ENCODE data around the gene SHISAL2A. TPM values are rescaled to one million over a fixed set of nuclear protein-coding genes. Genes with fewer than 3 reads are reported as not detected.

The SHISAL2A gene
- total and polyA plus RNA-seq, 5 donors from 2014 or later, result 4.3 to 27.2 (median 5.9) TPM

- peak overlapping the region; percentile 89 to 98 (median 98) for H3K27ac Mint-ChIP-seq
- no peaks in the 10 kb centered on the region for H3K36me3 ChIP-seq (ENCODE audit: control insufficient read depth, insufficient read depth, low read length)
- H3K27me3 ChIP-seq (ENCODE audit: control insufficient read depth, insufficient read depth, low read length), result no peaks in the 10 kb centered on the region
- peak overlapping the region; percentile 78 for H3K4me3 ChIP-seq (ENCODE audit: low read depth, low read length)
- ATAC-seq (ENCODE audit: low read depth in 2 of 2) (no peak), DNase-seq (peak in 1 of 3 donors; percentile 44)
- peak overlapping the region; percentile 71 to 97 (median 94) for H3K4me3 Mint-ChIP-seq
- peaks cover 23 to 83% (median 52%) of the 10 kb centered on the region in 4 donors for H3K4me1 Mint-ChIP-seq
- peak overlapping the region; percentile 92 for H3K27ac ChIP-seq (ENCODE audit: insufficient read depth, low read length, poor library complexity, severe bottlenecking)
- H3K9me3 ChIP-seq (ENCODE audit: control insufficient read depth in 2 of 2, low read length in 2 of 2), result no peaks in the 10 kb centered on the region
- H3K9me3 Mint-ChIP-seq, result no peaks in the 10 kb centered on the region
- H3K4me1 ChIP-seq (ENCODE audit: control insufficient read depth, insufficient read depth, low read length, poor library complexity, severe bottlenecking), result peaks cover 82% of the 10 kb centered on the region
- H3K27me3 Mint-ChIP-seq, result peaks cover 6% of the 10 kb centered on the region
- peaks cover 20% of the 10 kb centered on the region for H3K36me3 Mint-ChIP-seq
Measured at GRCh38 chr1:52635321-52636089, 2.5 kb downstream of the SHISAL2A start.

- ATAC-seq (ENCODE audit: low read depth in 2 of 2), result peak; percentile 70 to 72
- Mint-ChIP-seq H3K9me3 (peaks cover 0 to under 1% (median 0%) of the 10 kb centered on the region in 7 donors), H3K27ac (peak overlapping the region; percentile 98 to 100 (median 100)), H3K36me3 (peaks cover 29% of the 10 kb centered on the region), H3K4me3 (peak overlapping the region; percentile 79 to 93 (median 86)), H3K27me3 (peaks cover 1% of the 10 kb centered on the region), H3K4me1 (peaks cover 27 to 86% (median 59%) of the 10 kb centered on the region in 4 donors)
- H3K27ac ChIP-seq (ENCODE audit: insufficient read depth, low read length, poor library complexity, severe bottlenecking), result peak overlapping the region; percentile 92
- H3K4me1 ChIP-seq (ENCODE audit: control insufficient read depth, insufficient read depth, low read length, poor library complexity, severe bottlenecking), result peaks cover 88% of the 10 kb centered on the region
- peak overlapping the region; percentile 71 for H3K4me3 ChIP-seq (ENCODE audit: low read depth, low read length)
- H3K27me3 ChIP-seq (ENCODE audit: control insufficient read depth, insufficient read depth, low read length), result no peaks in the 10 kb centered on the region
- H3K9me3 ChIP-seq (ENCODE audit: control insufficient read depth in 2 of 2, low read length in 2 of 2), result no peaks in the 10 kb centered on the region
- peak; percentile 50 to 93 (median 80) for DNase-seq
- H3K36me3 ChIP-seq (ENCODE audit: control insufficient read depth, insufficient read depth, low read length), result no peaks in the 10 kb centered on the region
Measured at GRCh38 chr1:52636721-52637695, 4.0 kb downstream of the SHISAL2A start.

GRCh38 chr1:52637946-52638345 lies 5.0 kb downstream of the SHISAL2A start:
- Mint-ChIP-seq H3K27ac (peak overlapping the region; percentile 98 to 100 (median 100)), H3K4me3 (peak overlapping the region; percentile 79 to 93 (median 86)), H3K27me3 (no peaks in the 10 kb centered on the region), H3K36me3 (peaks cover 34% of the 10 kb centered on the region), H3K9me3 (peaks cover 0 to 2% (median 0%) of the 10 kb centered on the region in 7 donors), H3K4me1 (peaks cover 27 to 88% (median 64%) of the 10 kb centered on the region in 4 donors)
- Histone ChIP-seq H3K4me1 (ENCODE audit: control insufficient read depth, insufficient read depth, low read length, poor library complexity, severe bottlenecking) (peaks cover 79% of the 10 kb centered on the region), H3K36me3 (ENCODE audit: control insufficient read depth, insufficient read depth, low read length) (peaks cover 3% of the 10 kb centered on the region), H3K9me3 (ENCODE audit: control insufficient read depth in 2 of 2, low read length in 2 of 2) (no peaks in the 10 kb centered on the region), H3K4me3 (ENCODE audit: low read depth, low read length) (peak overlapping the region; percentile 71), H3K27ac (ENCODE audit: insufficient read depth, low read length, poor library complexity, severe bottlenecking) (peak overlapping the region; percentile 92), H3K27me3 (ENCODE audit: control insufficient read depth, insufficient read depth, low read length) (no peaks in the 10 kb centered on the region)
- DNase-seq, result no peak
- ATAC-seq (ENCODE audit: low read depth in 2 of 2), result no peak

GRCh38 chr1:52640697-52641096 lies 7.7 kb downstream of the SHISAL2A start:
- DNase-seq, result no peak
- peaks cover 35% of the 10 kb centered on the region for H3K36me3 Mint-ChIP-seq
- Histone ChIP-seq H3K36me3 (ENCODE audit: control insufficient read depth, insufficient read depth, low read length) (peaks cover 8% of the 10 kb centered on the region), H3K27ac (ENCODE audit: insufficient read depth, low read length, poor library complexity, severe bottlenecking) (no peak overlapping the region), H3K4me3 (ENCODE audit: low read depth, low read length) (no peak overlapping the region), H3K27me3 (ENCODE audit: control insufficient read depth, insufficient read depth, low read length) (no peaks in the 10 kb centered on the region), H3K9me3 (ENCODE audit: control insufficient read depth in 2 of 2, low read length in 2 of 2) (no peaks in the 10 kb centered on the region), H3K4me1 (ENCODE audit: control insufficient read depth, insufficient read depth, low read length, poor library complexity, severe bottlenecking) (peaks cover 53% of the 10 kb centered on the region)
- H3K9me3 Mint-ChIP-seq, result peaks cover 0 to 2% (median 0%) of the 10 kb centered on the region in 7 donors
- H3K4me1 Mint-ChIP-seq, result peaks cover 24 to 74% (median 46%) of the 10 kb centered on the region in 4 donors
- H3K4me3 Mint-ChIP-seq, result peak overlapping the region in 2 of 4 donors; percentile 62 to 70
- no peak for ATAC-seq (ENCODE audit: low read depth in 2 of 2)
- H3K27me3 Mint-ChIP-seq, result no peaks in the 10 kb centered on the region
- H3K27ac Mint-ChIP-seq, result peak overlapping the region; percentile 84 to 96 (median 90)

- Histone ChIP-seq H3K36me3 (ENCODE audit: control insufficient read depth, insufficient read depth, low read length) (peaks cover 8% of the 10 kb centered on the region), H3K27me3 (ENCODE audit: control insufficient read depth, insufficient read depth, low read length) (no peaks in the 10 kb centered on the region), H3K9me3 (ENCODE audit: control insufficient read depth in 2 of 2, low read length in 2 of 2) (no peaks in the 10 kb centered on the region), H3K4me3 (ENCODE audit: low read depth, low read length) (no peak overlapping the region), H3K27ac (ENCODE audit: insufficient read depth, low read length, poor library complexity, severe bottlenecking) (no peak overlapping the region), H3K4me1 (ENCODE audit: control insufficient read depth, insufficient read depth, low read length, poor library complexity, severe bottlenecking) (peaks cover 49% of the 10 kb centered on the region)
- peak overlapping the region; percentile 79 to 86 (median 84) for H3K27ac Mint-ChIP-seq
- no peak for DNase-seq
- ATAC-seq (ENCODE audit: low read depth in 2 of 2), result no peak
- peaks cover 35% of the 10 kb centered on the region for H3K36me3 Mint-ChIP-seq
- H3K4me1 Mint-ChIP-seq, result peaks cover 24 to 71% (median 46%) of the 10 kb centered on the region in 4 donors
- H3K4me3 Mint-ChIP-seq, result peak overlapping the region in 2 of 4 donors; percentile 7 to 62
- no peaks in the 10 kb centered on the region for H3K27me3 Mint-ChIP-seq
- peaks cover 0 to 2% (median 0%) of the 10 kb centered on the region in 7 donors for H3K9me3 Mint-ChIP-seq
Measured at GRCh38 chr1:52641307-52641706, 8.3 kb downstream of the SHISAL2A start.

GRCh38 chr1:52645261-52645660 lies 12.3 kb downstream of the SHISAL2A start:
- no peaks in the 10 kb centered on the region for H3K9me3 ChIP-seq (ENCODE audit: control insufficient read depth in 2 of 2, low read length in 2 of 2)
- H3K36me3 Mint-ChIP-seq, result peaks cover 40% of the 10 kb centered on the region
- ATAC-seq (ENCODE audit: low read depth in 2 of 2) (no peak), DNase-seq (no peak)
- peak overlapping the region in 1 of 3 donors; percentile 9 for H3K27ac Mint-ChIP-seq
- no peak overlapping the region for H3K27ac ChIP-seq (ENCODE audit: insufficient read depth, low read length, poor library complexity, severe bottlenecking)
- no peaks in the 10 kb centered on the region for H3K27me3 ChIP-seq (ENCODE audit: control insufficient read depth, insufficient read depth, low read length)
- peaks cover 10 to 47% (median 21%) of the 10 kb centered on the region in 4 donors for H3K4me1 Mint-ChIP-seq
- H3K4me1 ChIP-seq (ENCODE audit: control insufficient read depth, insufficient read depth, low read length, poor library complexity, severe bottlenecking), result peaks cover 15% of the 10 kb centered on the region
- H3K9me3 Mint-ChIP-seq, result peaks cover 0 to 2% (median 0%) of the 10 kb centered on the region in 7 donors
- no peak overlapping the region for H3K4me3 ChIP-seq (ENCODE audit: low read depth, low read length)
- peaks cover 32% of the 10 kb centered on the region for H3K36me3 ChIP-seq (ENCODE audit: control insufficient read depth, insufficient read depth, low read length)
- H3K4me3 Mint-ChIP-seq, result no peak overlapping the region
- H3K27me3 Mint-ChIP-seq, result no peaks in the 10 kb centered on the region

- Histone ChIP-seq H3K4me1 (ENCODE audit: control insufficient read depth, insufficient read depth, low read length, poor library complexity, severe bottlenecking) (no peaks in the 10 kb centered on the region), H3K36me3 (ENCODE audit: control insufficient read depth, insufficient read depth, low read length) (peaks cover 27% of the 10 kb centered on the region), H3K4me3 (ENCODE audit: low read depth, low read length) (no peak overlapping the region), H3K27ac (ENCODE audit: insufficient read depth, low read length, poor library complexity, severe bottlenecking) (no peak overlapping the region), H3K9me3 (ENCODE audit: control insufficient read depth in 2 of 2, low read length in 2 of 2) (no peaks in the 10 kb centered on the region), H3K27me3 (ENCODE audit: control insufficient read depth, insufficient read depth, low read length) (no peaks in the 10 kb centered on the region)
- ATAC-seq (ENCODE audit: low read depth in 2 of 2) (no peak), DNase-seq (no peak)
- peaks cover 4 to 24% (median 13%) of the 10 kb centered on the region in 4 donors for H3K4me1 Mint-ChIP-seq
- no peaks in the 10 kb centered on the region for H3K27me3 Mint-ChIP-seq
- H3K27ac Mint-ChIP-seq, result peak overlapping the region; percentile 37 to 90 (median 84)
- peaks cover 55% of the 10 kb centered on the region for H3K36me3 Mint-ChIP-seq
- H3K9me3 Mint-ChIP-seq, result no peaks in the 10 kb centered on the region
- no peak overlapping the region for H3K4me3 Mint-ChIP-seq
Measured at GRCh38 chr1:52651904-52652303, 18.9 kb downstream of the SHISAL2A start.

All from CD4-positive, CD25-positive, alpha-beta regulatory T cell (primary cell).